Skeletal muscle satellite cell (primary cell): Measurements from ENCODE around the gene PLXNA4.

ENCODE experiments used
- H3K27me3 ChIP-seq: 2 replicates; pipeline ENCODE4 v1.7.0; 2013; ENCODE audit warnings: low read length; ENCODE audit not compliant: control insufficient read depth, insufficient read depth
- H3K36me3 ChIP-seq: 2 replicates; pipeline ENCODE4 v1.7.0; 2013; ENCODE audit warnings: mild to moderate bottlenecking, control low read depth, low read length; ENCODE audit not compliant: insufficient read depth
- H3K4me1 ChIP-seq: 2 replicates; pipeline ENCODE4 v1.7.0; 2013; ENCODE audit warnings: low read length; ENCODE audit not compliant: control insufficient read depth, insufficient read depth
- H3K4me2 ChIP-seq: 2 replicates; pipeline ENCODE4 v1.7.0; 2013; ENCODE audit warnings: mild to moderate bottlenecking, low read length
- H3K4me3 ChIP-seq: 2 replicates; pipeline ENCODE4 v1.7.0; 2013; ENCODE audit warnings: low read length
- H3K9ac ChIP-seq: 2 replicates; pipeline ENCODE4 v1.7.0; 2013; ENCODE audit warnings: mild to moderate bottlenecking, low read depth, low read length, moderate library complexity
- H3K9me3 ChIP-seq: replicated peaks from 2 replicates; pipeline ENCODE4 v1.7.0; 2013; ENCODE audit warnings: mild to moderate bottlenecking, control low read depth, low read length

Gene PLXNA4

GRCh38 chr7:132584796-132585494 is 8.7 kb upstream of the PLXNA4 start:
- Histone ChIP-seq H3K4me3 (no peak overlapping the region), H3K36me3 (no peaks in the 10 kb centered on the region), H3K4me2 (no peak overlapping the region), H3K4me1 (no peaks in the 10 kb centered on the region), H3K9me3 (no peaks in the 10 kb centered on the region), H3K27me3 (peaks cover 8% of the 10 kb centered on the region), H3K9ac (no peak overlapping the region)

GRCh38 chr7:132581431-132581830 is 5.2 kb upstream of the PLXNA4 start:
- no peaks in the 10 kb centered on the region for H3K9me3 ChIP-seq
- H3K27me3 ChIP-seq, result peaks cover 34% of the 10 kb centered on the region
- no peaks in the 10 kb centered on the region for H3K36me3 ChIP-seq
- no peak overlapping the region for H3K4me2 ChIP-seq
- peaks cover 2% of the 10 kb centered on the region for H3K4me1 ChIP-seq
- no peak overlapping the region for H3K9ac ChIP-seq
- H3K4me3 ChIP-seq, result no peak overlapping the region

GRCh38 chr7:132580717-132581285 is 4.5 kb upstream of the PLXNA4 start:
- no peak overlapping the region for H3K4me2 ChIP-seq
- H3K4me3 ChIP-seq, result no peak overlapping the region
- H3K4me1 ChIP-seq, result peaks cover 8% of the 10 kb centered on the region
- no peak overlapping the region for H3K9ac ChIP-seq
- H3K36me3 ChIP-seq, result no peaks in the 10 kb centered on the region
- peaks cover 41% of the 10 kb centered on the region for H3K27me3 ChIP-seq
- no peaks in the 10 kb centered on the region for H3K9me3 ChIP-seq

GRCh38 chr7:132580277-132580676 is 4.0 kb upstream of the PLXNA4 start:
- Histone ChIP-seq H3K9ac (no peak overlapping the region), H3K4me3 (no peak overlapping the region), H3K27me3 (peaks cover 46% of the 10 kb centered on the region), H3K36me3 (no peaks in the 10 kb centered on the region), H3K4me2 (no peak overlapping the region), H3K9me3 (no peaks in the 10 kb centered on the region), H3K4me1 (peaks cover 8% of the 10 kb centered on the region)

GRCh38 chr7:132579260-132579899 is 3.1 kb upstream of the PLXNA4 start:
- no peak overlapping the region for H3K9ac ChIP-seq
- peaks cover 8% of the 10 kb centered on the region for H3K4me1 ChIP-seq
- peaks cover 55% of the 10 kb centered on the region for H3K27me3 ChIP-seq

GRCh38 chr7:132578826-132579225 is 2.6 kb upstream of the PLXNA4 start:
- peaks cover 8% of the 10 kb centered on the region for H3K4me1 ChIP-seq
- H3K27me3 ChIP-seq, result peaks cover 60% of the 10 kb centered on the region
- H3K36me3 ChIP-seq, result no peaks in the 10 kb centered on the region
- no peak overlapping the region for H3K4me3 ChIP-seq
- H3K4me2 ChIP-seq, result no peak overlapping the region
- H3K9me3 ChIP-seq, result no peaks in the 10 kb centered on the region
- no peak overlapping the region for H3K9ac ChIP-seq

More at GRCh38 chr7:132579260-132579899, 3.1 kb upstream of the PLXNA4 start:
- H3K4me3 ChIP-seq, result no peak overlapping the region
- H3K9me3 ChIP-seq, result no peaks in the 10 kb centered on the region
- H3K4me2 ChIP-seq, result no peak overlapping the region
- H3K36me3 ChIP-seq, result no peaks in the 10 kb centered on the region

- H3K4me1 ChIP-seq, result peaks cover 8% of the 10 kb centered on the region
- H3K36me3 ChIP-seq, result no peaks in the 10 kb centered on the region
- H3K9me3 ChIP-seq, result no peaks in the 10 kb centered on the region
- no peak overlapping the region for H3K9ac ChIP-seq
- no peak overlapping the region for H3K4me3 ChIP-seq
- H3K27me3 ChIP-seq, result peaks cover 68% of the 10 kb centered on the region
- no peak overlapping the region for H3K4me2 ChIP-seq
Observed at GRCh38 chr7:132578050-132578370, 1.7 kb upstream of the PLXNA4 start.

GRCh38 chr7:132577206-132578049 is 1.2 kb upstream of the PLXNA4 start:
- H3K4me3 ChIP-seq, result peak overlapping the region; percentile 2
- peaks cover 8% of the 10 kb centered on the region for H3K4me1 ChIP-seq
- H3K4me2 ChIP-seq, result peak overlapping the region; percentile 62
- no peaks in the 10 kb centered on the region for H3K36me3 ChIP-seq
- H3K27me3 ChIP-seq, result peaks cover 74% of the 10 kb centered on the region
- no peak overlapping the region for H3K9ac ChIP-seq
- no peaks in the 10 kb centered on the region for H3K9me3 ChIP-seq

- Histone ChIP-seq H3K9ac (no peak overlapping the region), H3K36me3 (no peaks in the 10 kb centered on the region), H3K4me1 (peaks cover 8% of the 10 kb centered on the region), H3K9me3 (no peaks in the 10 kb centered on the region), H3K4me3 (peak overlapping the region; percentile 55), H3K4me2 (peak overlapping the region; percentile 77), H3K27me3 (peaks cover 77% of the 10 kb centered on the region)
Observed at GRCh38 chr7:132576721-132577085, 433 bp upstream of the PLXNA4 start.

GRCh38 chr7:132575419-132575981 is 770 bp downstream of the PLXNA4 start:
- peaks cover 8% of the 10 kb centered on the region for H3K4me1 ChIP-seq

GRCh38 chr7:132574223-132574622 is 2.0 kb downstream of the PLXNA4 start:
- H3K27me3 ChIP-seq, result peaks cover 71% of the 10 kb centered on the region
- H3K9me3 ChIP-seq, result no peaks in the 10 kb centered on the region
- no peak overlapping the region for H3K4me3 ChIP-seq
- no peak overlapping the region for H3K4me2 ChIP-seq
- peaks cover 8% of the 10 kb centered on the region for H3K4me1 ChIP-seq
- no peaks in the 10 kb centered on the region for H3K36me3 ChIP-seq
- no peak overlapping the region for H3K9ac ChIP-seq

More at GRCh38 chr7:132575419-132575981, 770 bp downstream of the PLXNA4 start:
- Histone ChIP-seq H3K4me2 (peak overlapping the region; percentile 77), H3K9me3 (no peaks in the 10 kb centered on the region), H3K4me3 (no peak overlapping the region), H3K36me3 (no peaks in the 10 kb centered on the region), H3K27me3 (peaks cover 76% of the 10 kb centered on the region), H3K9ac (no peak overlapping the region)
